Measurements from ENCODE around the gene RIPK3. TPM values are rescaled to one million over a fixed set of nuclear protein-coding genes. Genes with fewer than 3 reads are reported as not detected.
A peak's percentile ranks its signal among the peaks of the same experiment; 100 is the strongest.

RIPK3 gene
- total RNA-seq, 1 donor from 2014 or later = 5.3 TPM

DNA sequence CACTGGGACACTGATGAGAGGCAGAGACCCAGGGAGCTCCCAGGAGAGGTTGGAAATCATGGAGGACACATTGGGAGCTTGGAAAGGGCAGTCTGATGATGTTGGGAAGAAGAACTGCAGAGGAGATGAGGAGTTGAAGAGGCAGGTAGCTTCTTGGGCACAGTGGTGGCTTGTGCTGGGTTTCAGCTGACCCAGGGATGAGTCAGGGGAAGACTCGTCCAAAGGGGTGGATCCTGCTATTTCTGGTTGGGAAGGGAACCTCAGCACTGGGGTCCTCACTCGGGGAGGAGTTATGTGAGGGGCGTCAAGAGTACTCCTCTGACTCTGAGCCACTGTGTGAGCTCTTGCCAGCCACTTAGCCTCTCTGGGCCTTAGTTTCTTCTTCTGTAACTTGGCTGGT lies 16.4 kb downstream of the RIPK3 start:
- no peak for DNase-seq (ENCODE audit: low spot score)

DNA sequence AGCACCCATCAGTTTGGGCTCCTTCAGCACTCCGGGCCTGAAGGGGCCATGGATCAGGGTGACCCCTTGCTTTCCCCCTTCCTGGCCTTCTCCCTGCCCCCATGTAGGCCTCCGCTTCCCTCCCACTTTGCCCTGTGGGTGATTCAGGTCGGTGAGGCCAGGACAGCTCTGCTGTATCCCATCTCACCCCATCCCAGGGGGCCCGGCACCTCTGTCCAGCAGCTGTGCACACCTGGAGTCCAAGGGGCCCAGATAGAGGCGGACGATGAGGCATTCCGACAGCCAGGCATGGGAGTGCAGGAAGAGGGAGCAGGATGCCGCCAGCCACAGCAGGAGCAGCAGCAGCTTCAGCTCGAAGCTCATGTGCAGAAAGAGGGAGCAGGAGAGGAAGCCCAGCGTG lies 17.1 kb downstream of the RIPK3 start:
- DNase-seq (ENCODE audit: low spot score) = no peak

DNA sequence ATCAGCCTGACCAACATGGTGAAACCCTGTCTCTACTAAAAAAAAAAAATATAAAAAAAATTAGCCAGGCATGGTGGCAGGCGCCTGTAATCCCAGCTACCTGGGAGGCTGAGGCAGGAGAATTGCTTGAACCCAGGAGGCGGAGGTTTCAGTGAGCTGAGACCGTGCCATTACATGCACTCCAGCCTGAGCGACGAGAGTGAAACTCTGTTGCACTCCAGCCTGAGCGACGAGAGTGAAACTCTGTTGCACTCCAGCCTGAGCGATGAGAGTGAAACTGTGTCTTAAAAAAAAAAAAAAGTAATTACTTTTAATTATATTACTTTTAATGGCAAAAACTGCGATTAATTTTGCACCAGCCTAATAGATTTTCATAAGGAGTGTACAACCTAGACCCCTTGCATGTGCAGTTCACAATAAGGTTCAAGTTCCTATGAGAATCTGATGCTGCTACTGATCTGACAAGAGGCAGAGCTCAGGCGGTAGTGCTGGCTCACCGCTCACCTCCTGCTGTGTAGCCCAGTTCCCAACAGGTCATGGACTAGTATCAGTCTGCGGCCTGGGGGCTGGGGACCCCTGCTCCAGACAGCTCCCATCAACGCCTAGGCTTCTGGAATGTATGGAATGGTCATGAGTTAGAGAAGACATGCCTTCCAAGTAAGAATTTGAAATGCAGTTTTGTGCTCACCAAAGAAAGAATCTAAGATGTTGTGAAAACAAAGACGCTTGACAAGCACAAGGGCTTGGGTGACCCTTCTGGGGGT lies 18.4 kb downstream of the RIPK3 start:
- no peak for DNase-seq (ENCODE audit: low spot score)

DNA sequence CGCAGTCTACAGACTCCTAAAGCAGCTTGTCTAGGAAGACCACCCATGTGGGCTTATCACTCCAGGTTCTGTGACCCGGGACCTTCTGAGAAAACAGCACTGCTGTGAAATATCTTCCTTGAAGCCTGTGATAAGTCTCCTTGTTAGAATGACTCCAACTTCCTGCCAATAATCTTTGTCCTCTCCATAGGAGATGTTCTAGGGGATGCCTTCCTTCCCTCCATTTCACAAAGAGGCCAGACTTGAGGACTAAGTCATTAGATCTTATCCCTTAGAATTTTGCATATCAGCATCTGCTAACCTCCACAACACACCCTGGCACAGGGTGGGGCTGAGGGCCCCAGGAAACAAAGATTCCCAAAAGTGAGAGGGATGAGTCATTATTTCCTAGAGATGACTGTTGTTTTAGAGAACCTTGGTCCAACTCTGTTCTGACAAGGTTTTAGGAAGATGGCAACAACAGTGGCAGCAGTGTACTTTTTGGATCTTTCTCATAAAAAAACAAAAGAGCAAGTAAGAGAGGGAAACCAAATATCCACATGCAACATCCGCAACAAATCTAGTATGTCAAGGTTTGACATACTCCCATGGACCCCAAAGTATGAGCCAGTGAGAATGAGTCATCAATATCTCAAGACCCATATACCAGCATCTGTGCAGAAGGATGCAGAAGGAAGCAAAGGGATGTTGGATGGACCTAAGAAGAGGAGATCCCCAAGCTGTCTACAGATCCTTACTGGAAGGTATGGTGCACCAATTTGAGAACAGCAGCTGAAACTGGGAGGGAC lies 22.5 kb downstream of the RIPK3 start:
- DNase-seq (ENCODE audit: low spot score) = no peak

DNA sequence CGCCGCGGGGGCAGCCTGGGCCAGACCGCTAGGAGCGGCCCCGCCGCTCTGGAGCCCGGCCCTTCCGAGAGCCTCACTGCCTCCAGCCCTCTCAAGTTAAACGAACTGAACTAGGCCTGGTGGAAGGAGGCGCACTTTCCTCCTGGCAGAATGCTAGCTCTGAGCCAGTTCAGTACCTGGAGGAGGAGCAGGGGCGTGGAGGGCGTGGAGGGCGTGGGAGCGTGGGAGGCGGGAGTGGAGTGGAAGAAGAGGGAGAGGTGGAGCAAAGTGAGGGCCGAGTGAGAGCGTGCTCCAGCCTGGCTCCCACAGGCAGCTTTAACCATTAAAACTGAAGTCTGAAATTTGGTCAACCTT lies 23.2 kb downstream of the RIPK3 start:
- DNase-seq (ENCODE audit: low spot score) = no peak

DNA sequence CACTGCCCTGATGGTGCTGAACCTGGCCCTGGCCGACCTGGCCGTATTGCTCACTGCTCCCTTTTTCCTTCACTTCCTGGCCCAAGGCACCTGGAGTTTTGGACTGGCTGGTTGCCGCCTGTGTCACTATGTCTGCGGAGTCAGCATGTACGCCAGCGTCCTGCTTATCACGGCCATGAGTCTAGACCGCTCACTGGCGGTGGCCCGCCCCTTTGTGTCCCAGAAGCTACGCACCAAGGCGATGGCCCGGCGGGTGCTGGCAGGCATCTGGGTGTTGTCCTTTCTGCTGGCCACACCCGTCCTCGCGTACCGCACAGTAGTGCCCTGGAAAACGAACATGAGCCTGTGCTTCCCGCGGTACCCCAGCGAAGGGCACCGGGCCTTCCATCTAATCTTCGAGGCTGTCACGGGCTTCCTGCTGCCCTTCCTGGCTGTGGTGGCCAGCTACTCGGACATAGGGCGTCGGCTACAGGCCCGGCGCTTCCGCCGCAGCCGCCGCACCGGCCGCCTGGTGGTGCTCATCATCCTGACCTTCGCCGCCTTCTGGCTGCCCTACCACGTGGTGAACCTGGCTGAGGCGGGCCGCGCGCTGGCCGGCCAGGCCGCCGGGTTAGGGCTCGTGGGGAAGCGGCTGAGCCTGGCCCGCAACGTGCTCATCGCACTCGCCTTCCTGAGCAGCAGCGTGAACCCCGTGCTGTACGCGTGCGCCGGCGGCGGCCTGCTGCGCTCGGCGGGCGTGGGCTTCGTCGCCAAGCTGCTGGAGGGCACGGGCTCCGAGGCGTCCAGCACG lies 23.8 kb downstream of the RIPK3 start:
- DNase-seq (ENCODE audit: low spot score) = no peak

DNA sequence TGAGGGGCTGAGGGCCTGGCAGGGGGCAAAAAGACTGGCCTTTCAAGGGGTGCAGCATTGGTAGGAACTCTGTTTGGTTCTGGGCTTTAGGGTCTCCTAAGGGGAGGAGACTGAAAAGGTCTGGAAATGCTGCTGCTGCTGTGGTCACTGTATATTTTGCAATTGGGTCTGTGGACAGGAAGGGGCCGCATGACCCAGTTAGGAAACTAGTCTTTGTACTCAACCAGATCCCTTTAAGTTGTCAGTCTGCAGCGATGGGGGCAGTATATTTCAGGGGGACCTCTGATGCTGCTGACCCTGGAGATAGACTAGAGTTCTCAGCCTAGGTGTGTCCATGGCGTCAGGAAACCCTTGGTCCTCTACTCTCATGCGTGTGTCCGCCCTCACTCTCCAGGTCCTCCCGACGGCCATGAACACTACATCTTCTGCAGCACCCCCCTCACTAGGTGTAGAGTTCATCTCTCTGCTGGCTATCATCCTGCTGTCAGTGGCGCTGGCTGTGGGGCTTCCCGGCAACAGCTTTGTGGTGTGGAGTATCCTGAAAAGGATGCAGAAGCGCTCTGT lies 24.5 kb downstream of the RIPK3 start:
- no peak for DNase-seq (ENCODE audit: low spot score)

DNA sequence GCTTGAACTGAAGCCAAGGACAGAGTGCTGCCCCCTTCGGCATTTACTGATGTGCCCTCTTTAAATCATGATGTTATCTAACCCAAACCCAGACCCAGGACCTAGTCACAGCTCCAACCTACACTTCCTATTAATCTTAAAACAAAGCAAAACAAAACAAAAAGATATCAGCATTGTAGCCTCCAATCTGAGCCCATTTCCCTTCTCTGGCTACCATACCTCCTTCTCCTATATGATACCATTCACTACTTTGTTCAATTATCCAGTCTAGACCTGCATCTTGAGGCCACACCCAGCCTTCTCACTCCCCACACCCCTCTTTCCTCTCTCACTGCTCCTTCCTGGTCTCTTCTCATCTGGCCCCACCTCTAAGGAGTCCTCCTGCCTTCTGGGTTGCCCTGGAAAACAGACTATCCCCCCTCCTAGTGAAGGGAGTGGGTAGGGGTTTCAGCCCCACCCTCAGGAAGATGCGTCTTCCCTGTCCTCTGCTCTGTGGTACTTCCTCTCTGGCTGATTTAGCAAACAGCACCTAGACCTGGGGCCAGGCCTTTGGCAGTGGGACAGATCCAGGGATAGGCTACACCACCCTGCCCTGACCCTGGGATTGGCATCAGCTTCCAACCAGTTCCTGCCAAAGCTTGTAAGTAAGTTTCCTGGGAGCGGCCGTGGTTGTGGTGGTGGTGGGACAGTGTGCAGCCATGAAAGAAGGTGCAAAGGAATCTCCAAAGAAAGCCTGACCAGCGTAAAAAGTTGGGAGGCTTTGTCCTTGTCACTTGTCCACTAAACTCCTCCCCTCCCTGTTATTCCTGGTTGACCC lies 25.2 kb downstream of the RIPK3 start:
- DNase-seq (ENCODE audit: low spot score) = no peak

DNA sequence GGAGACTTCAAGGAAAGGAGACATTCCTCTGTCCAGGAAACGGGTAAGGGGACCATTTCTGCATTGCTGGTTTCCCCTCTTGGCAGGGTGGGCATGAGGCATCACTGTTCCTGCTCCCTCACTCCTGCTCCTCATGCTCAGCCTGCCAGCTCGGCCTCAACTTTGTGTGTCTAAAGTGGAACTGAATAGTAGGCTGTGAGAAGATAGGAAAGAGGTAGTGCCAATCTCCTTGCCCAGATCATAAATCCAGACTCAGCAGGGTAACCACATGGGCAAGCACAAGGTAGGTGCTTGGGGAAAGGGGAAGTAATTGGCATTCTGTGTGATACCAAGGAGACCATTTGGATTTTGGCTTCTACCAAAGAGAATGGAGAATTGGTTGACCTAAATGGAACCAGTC lies 25.9 kb downstream of the RIPK3 start:
- DNase-seq (ENCODE audit: low spot score) = no peak

DNA sequence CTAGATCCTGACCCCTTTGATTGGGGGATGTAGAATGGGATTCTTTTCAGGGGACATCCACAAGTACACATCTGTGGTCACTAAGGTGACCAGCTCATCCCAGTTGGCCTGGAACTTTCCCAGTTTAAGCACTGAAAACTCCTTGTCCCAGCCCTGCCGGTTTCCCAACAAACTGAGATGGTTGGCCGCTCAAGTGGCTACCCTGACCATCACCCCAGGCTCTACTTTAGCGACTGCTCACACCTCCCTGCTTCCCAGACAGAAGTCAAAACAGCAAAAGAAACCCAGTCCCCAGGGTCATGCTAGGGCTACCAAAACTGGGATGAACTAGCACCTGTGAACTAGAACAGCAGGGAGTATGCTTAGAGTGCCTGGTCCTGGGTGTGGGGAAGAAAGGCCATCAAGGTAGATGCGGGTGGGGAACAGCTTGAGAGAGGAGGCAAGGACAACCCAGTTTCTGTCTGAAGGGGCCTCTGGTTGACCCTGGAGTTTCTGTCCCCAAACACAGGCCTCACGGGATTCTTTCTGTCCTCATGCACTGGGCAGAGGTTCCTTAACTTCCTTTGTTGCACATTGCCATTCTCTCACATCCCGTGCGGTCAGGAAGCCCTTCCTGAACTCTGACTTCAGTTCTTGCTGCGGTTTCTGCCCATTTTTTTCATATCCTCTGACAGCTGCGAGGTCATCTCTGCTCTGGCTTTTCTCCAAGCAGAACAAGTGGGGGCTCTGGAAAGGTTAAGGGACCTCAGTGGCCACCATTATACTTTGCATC lies 26.9 kb downstream of the RIPK3 start:
- DNase-seq (ENCODE audit: low spot score) = no peak

DNA sequence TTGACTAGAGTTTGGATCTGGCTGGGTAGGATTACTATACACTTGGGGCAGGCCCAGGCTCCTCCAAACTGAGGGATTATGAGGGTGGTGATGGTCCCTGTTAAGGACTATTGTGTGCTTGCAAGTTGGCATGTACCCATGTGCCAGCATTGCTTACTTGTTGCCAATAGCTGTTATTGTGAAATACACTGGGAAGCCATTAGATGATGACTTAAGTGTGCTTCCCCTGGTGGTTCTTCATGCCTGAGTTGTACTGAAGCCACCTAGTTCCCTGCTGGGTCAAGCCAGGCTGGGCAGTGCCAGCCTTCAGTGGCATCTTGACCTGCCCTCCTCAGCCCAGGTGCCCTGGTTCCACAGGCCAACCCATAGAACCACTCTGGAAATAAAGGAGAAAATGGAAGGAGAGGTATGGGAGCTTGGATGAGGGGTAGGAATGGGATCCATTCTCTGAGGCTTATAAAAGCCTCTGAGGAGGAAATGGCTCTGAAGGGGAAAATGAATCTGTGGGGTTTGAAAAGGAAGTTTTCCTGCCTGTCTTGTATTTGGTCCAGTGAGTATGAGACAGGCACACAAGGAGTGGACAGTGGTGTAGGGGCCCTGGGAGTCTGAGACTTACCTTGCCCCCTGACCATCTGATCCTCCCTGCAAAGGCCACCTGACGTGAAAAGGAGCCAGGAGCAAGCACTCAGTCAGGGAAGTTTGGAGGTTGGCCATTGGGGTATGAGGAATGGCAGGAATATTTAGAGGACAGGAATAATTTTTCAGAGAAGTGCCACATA lies 27.8 kb downstream of the RIPK3 start:
- DNase-seq (ENCODE audit: low spot score) = no peak

DNA sequence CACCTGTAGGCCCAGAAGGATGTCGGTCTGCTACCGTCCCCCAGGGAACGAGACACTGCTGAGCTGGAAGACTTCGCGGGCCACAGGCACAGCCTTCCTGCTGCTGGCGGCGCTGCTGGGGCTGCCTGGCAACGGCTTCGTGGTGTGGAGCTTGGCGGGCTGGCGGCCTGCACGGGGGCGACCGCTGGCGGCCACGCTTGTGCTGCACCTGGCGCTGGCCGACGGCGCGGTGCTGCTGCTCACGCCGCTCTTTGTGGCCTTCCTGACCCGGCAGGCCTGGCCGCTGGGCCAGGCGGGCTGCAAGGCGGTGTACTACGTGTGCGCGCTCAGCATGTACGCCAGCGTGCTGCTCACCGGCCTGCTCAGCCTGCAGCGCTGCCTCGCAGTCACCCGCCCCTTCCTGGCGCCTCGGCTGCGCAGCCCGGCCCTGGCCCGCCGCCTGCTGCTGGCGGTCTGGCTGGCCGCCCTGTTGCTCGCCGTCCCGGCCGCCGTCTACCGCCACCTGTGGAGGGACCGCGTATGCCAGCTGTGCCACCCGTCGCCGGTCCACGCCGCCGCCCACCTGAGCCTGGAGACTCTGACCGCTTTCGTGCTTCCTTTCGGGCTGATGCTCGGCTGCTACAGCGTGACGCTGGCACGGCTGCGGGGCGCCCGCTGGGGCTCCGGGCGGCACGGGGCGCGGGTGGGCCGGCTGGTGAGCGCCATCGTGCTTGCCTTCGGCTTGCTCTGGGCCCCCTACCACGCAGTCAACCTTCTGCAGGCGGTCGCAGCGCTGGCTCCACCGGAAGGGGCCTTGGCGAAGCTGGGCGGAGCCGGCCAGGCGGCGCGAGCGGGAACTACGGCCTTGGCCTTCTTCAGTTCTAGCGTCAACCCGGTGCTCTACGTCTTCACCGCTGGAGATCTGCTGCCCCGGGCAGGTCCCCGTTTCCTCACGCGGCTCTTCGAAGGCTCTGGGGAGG lies 28.9 kb downstream of the RIPK3 start, which contains the start of gene LTB4R:
TSS of gene LTB4R (plus strand) at position 857 of the 959 bp plus-strand sequence. CDS start 4,150 bp downstream, outside the sequence.
- peak; percentile 70 for DNase-seq (ENCODE audit: low spot score)

DNA sequence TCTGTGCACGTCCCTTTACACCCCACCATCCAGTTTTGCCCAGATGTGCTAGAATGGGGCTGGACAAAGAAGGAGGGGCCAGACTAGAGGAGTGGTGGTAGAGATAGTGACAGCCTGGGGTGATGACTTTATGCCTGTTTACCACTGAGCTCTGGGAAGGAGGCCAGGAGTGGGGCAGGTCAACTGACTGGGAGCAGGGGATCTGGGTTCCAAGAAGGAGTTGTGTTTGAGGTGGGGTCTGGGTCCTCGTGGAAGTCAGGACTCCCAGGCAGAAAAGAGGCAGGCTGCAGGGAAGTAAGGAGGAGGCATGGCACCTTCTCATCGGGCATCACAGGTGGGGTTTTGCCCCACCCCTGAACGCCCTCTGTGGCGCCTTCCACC lies 29.5 kb downstream of the RIPK3 start:
- no peak for DNase-seq (ENCODE audit: low spot score)

DNA sequence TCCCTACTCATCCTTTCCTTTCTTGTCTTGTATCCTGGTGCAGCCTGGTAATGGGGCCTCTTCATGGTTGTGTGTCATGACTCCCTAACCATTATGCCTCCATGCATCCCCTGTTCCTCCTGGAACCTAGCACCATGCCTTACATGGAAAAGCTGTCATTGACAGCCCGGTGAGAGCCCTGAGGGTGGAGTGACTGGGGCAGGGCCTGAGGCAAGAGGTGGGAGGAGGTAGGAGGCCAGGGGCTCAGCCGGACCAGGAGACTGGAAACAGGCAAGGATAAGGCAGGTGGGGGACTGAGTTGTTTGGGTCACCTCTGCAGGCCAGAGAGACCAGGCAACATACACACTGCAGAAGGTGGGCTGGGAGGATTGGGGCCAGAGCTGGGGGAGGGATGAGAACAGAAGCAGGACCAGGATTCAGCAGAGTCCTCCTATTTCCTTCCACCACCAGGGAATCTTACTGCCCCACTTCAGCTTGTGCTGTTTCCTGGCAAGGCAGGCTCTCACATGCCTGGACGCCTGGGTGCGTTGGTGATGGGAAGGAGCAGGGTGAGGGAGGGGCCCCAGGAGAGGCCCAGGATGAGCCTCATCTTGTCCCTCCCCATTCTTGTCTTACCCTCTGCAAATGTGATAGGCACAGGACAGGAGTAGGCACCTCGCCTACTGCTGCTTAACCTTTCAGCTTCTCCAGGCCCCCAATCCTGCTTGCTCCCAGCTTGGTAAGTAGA lies 30.1 kb downstream of the RIPK3 start, which contains the start of gene LTB4R2:
TSS of gene LTB4R2 (plus strand) at position 603 of the 727 bp plus-strand sequence. CDS start 525 bp downstream, outside the sequence.
- DNase-seq (ENCODE audit: low spot score) = peak; percentile 67

DNA sequence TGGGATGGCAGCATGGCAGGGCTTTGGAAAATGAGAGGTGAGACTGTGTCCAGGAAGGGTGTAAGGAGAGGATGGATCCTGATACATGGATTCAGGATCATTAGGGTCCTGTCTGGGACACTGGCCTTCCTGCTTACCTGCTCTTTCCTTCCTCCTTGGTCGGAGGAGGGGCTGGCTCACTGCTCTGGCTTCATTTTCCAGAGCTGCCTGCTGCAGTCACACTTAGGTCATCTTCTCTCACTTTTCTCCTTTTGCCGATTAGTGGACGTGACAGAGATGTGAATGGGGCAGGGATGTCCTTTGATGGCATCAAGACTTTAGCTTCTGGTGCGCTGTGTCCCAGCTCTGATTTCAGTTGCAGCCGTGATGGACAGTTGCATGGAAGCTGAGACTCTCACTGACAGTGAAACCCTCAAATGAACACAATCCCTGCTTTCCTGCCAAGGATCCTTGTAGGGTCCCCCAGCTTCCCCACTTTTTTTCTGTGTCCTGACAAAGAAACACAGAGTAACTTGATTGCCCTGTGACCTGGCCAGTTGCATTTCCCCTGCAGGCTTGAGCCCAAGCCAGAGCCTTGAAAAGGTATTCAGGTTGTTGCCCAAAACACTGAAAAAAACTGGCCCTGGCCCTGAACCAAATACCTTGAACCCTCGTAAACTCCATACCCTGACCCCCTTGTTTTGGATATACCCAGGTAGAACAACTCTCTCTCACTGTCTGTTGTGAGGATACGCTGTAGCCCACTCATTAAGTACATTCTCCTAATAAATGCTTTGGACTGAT lies 31.3 kb downstream of the RIPK3 start:
- no peak for DNase-seq (ENCODE audit: low spot score)

DNA sequence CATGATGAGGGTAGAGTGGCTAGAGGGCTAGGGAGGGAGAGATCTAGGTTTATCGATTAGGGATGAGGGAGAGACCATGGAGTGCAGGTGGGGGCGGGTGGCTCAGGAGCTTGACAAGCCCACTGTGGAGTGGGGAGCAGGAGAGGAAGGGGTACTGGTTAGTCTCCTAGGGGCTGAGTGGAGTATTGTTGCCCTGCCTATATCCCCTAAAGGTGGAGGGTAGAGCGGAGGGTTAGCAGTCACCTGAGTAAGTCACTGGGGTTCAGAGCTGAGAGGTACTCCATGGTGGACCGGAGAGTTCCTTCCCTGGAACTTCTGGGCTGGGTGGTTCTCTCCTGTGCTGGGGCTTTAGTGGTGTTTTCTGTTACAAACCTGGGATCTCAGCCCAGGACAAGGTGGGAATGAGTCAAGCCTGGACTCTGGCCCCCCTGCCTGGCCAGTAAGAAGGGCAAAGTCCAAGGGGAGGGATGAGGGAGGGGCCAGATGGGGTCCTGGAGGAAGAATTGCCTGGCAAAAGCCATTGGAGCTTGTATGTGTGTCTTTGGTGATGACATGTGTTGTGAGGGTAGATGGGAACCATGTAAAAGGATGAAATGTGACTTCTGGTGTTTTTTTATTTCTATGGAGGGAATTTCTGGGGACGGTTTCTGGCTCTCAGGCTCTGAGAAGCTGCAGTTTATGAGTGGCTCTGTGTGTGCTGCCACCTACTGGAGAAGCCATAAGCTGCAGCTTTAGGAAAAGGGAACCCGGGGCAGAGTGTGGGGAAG lies 32.0 kb downstream of the RIPK3 start, which contains the start of gene CIDEB:
TSS of gene CIDEB (minus strand) at position 403 of the 767 bp plus-strand sequence. CDS start at position 284, 119 bp downstream.
- peak; percentile 67 for DNase-seq (ENCODE audit: low spot score)

Data from umbilical cord (tissue), 2 donors.